ENCODE measurements around the gene USP46.

GRCh38 chr4:52614241-52614640, 44.9 kb downstream of the USP46 start:
- TF ChIP-seq CTCF (IDR thresholded peaks at IDR 0.05) (no peak), POLR2A (IDR thresholded peaks at IDR 0.05) (no peak)
